Measurements from ENCODE around the gene ANKS1A.

Gene ANKS1A

DNA sequence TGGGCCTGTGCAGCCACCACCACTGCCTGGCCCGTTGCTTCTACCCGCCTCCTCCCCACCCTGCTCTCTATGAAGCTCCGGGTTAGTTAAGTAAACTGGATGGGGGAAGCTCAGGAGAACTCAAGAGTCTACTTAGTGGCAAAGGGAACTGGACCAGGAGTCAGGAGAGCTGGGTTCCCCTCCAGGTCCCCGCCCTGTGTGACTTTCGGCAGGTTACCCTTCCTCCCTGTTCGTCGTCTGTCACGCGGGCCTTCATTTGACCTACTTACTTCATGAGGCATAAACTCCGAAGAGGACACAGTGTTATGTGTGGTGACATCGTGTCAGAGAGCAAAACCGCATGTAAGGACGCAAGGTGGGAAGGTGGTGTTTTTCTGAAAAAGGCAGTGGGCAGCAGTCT lies 176.8 kb downstream of the ANKS1A start:
- in situ Hi-C loops (cut with HindIII; ENCODE audit: low sequenced_read_pairs): no loop called here
- no peak for DNase-seq (ENCODE audit: low read depth)
- H3K4me3 ChIP-seq (ENCODE audit: low read depth, low read length): no peak overlapping the region
- TF ChIP-seq, protein P1, sequence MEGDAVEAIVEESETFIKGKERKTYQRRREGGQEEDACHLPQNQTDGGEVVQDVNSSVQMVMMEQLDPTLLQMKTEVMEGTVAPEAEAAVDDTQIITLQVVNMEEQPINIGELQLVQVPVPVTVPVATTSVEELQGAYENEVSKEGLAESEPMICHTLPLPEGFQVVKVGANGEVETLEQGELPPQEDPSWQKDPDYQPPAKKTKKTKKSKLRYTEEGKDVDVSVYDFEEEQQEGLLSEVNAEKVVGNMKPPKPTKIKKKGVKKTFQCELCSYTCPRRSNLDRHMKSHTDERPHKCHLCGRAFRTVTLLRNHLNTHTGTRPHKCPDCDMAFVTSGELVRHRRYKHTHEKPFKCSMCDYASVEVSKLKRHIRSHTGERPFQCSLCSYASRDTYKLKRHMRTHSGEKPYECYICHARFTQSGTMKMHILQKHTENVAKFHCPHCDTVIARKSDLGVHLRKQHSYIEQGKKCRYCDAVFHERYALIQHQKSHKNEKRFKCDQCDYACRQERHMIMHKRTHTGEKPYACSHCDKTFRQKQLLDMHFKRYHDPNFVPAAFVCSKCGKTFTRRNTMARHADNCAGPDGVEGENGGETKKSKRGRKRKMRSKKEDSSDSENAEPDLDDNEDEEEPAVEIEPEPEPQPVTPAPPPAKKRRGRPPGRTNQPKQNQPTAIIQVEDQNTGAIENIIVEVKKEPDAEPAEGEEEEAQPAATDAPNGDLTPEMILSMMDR (IDR thresholded peaks at IDR 0.05; ENCODE audit: low read depth, low read length, missing control alignments): no peak

DNA sequence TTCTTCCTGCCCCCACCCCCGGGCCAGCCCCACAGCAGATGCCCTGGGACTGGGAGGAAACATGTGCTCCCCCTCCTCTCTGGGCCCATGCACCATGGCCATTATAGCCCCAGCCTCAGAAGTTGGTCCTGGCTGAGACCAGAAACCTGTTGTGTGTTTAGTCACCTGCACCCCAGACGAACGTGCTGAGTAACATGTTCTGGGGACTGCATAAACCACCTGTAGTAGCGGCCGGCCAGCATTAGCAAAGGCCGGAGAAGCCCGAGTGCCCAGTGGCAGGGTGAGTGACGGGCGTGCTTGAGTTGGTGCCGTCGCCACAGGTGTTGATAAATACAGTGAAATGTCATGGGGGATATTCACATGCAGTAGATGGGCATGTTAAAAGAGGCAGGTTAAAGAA lies 178.2 kb downstream of the ANKS1A start:
- TF ChIP-seq, protein P1 (IDR thresholded peaks at IDR 0.05; ENCODE audit: low read depth, low read length, missing control alignments): no peak
- in situ Hi-C loops (cut with HindIII; ENCODE audit: low sequenced_read_pairs): no loop called here
- DNase-seq (ENCODE audit: low read depth): no peak
- H3K4me3 ChIP-seq (ENCODE audit: low read depth, low read length): no peak overlapping the region

DNA sequence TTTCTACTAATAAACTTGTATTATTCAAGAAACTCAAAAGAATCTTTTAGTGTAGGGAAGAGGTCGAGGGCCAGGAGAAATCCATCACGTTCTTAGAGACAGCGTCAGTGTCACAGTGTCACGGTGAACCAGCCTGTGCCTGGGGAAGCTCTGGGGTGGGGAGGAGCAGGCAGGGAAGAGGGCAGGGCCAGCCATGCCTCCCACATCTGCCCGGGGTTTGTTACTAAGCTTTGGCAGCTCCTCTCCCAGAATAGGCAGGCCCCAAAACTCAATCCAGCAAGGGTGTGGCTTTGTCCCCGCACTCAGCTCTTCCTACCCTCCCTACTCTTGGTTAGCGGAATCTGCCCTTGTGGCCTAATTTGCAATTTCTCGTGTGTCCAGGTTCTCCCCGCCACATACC lies 179.2 kb downstream of the ANKS1A start:
- no peak for DNase-seq (ENCODE audit: low read depth)
- TF ChIP-seq, protein P1 (IDR thresholded peaks at IDR 0.05; ENCODE audit: low read depth, low read length, missing control alignments): no peak
- H3K4me3 ChIP-seq (ENCODE audit: low read depth, low read length): no peak overlapping the region
- in situ Hi-C loops (cut with HindIII; ENCODE audit: low sequenced_read_pairs): no loop called here

DNA sequence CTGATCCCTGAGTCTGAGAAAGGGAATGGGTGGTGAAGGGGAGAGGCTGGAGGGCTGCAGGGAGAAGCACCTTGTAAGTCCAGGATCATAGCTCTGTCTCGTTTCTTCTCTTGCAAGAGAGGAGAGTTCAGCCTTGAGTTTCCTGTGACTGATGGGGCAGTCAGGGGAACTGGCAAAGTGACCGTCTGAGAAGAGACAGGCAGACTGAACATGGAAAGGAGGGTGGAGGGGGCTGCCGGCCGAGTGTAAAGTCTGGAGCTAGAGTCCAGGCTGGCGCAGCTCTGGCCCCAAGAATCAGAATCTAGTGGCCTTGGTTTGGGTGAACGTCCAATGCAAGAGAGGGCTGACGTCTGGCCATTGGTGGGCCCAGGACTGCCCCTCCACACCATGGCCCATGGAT lies 179.6 kb downstream of the ANKS1A start:
- DNase-seq (ENCODE audit: low read depth): no peak
- in situ Hi-C loops (cut with HindIII; ENCODE audit: low sequenced_read_pairs): no loop called here
- H3K4me3 ChIP-seq (ENCODE audit: low read depth, low read length): no peak overlapping the region
- TF ChIP-seq, protein P1 (IDR thresholded peaks at IDR 0.05; ENCODE audit: low read depth, low read length, missing control alignments): no peak

DNA sequence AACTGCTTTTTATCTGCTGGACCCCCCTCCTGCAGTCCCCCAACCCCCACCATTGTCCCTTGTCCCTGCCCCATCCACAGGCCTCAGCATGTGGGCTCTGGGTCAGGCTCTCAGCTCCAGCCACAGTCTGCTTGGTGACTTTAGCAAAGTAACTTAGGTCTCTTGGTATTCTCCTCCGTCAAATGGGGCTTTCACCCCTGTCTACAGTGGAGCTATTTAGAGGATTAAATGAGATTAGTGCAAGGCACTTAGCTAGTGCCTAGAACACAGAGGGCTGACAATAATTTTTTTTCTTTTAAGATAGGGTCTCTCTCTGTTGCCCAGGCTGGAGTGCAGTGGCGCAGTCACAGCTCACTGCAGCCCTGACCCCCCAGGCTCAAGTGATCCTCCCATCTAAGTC lies 180.2 kb downstream of the ANKS1A start:
- in situ Hi-C loops (cut with HindIII; ENCODE audit: low sequenced_read_pairs): no loop called here
- DNase-seq (ENCODE audit: low read depth): no peak
- TF ChIP-seq, protein P1 (IDR thresholded peaks at IDR 0.05; ENCODE audit: low read depth, low read length, missing control alignments): no peak
- no peak overlapping the region for H3K4me3 ChIP-seq (ENCODE audit: low read depth, low read length)

DNA sequence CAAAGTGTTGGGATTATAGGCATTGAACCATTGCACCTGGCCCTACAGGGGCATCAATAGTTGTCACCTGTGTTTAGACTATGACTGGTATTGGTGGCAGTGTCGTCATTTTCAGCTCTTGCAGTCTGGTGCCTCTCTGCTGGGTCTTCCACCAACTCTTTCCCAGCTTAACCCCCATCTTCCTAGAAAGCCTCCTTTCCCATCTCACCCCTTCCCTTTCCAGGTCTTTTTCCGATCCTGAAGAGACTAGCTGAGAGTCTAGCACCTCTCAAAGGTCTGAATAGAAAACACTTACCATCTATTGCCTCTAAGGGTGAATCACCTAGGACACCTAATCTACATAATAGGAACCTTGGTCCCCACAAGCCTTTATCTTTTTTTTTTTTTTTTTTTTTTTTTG lies 181.1 kb downstream of the ANKS1A start:
- in situ Hi-C loops (cut with HindIII; ENCODE audit: low sequenced_read_pairs): no loop called here
- TF ChIP-seq, protein P1 (IDR thresholded peaks at IDR 0.05; ENCODE audit: low read depth, low read length, missing control alignments): no peak
- no peak overlapping the region for H3K4me3 ChIP-seq (ENCODE audit: low read depth, low read length)
- DNase-seq (ENCODE audit: low read depth): no peak

Measured in astrocyte of the cerebellum (primary cell).